Stimulated activated CD4-positive, alpha-beta T cell treated with anti-CD3 and anti-CD28 coated beads, TNF-alpha, amount 100 ng/mL, for 1 hour (primary cell): ENCODE measurements around the gene PLEKHF1.
"Not testable (repeated sequence)": the region's sequence is repeated elsewhere in the genome, so short reads cannot be mapped to it uniquely, and the experiment has no call there.

Experiments used
- DNase-seq, 3 donors: peaks; one replicate each; pipeline ENCODE4 v3.0.0-alpha.2; 2020; ENCODE audit warnings: low read depth in 3 of 3, low spot score in 1 of 3

The PLEKHF1 gene

GRCh38 chr19:29663861-29664752, 1.2 kb upstream of the PLEKHF1 start:
- no peak for DNase-seq

GRCh38 chr19:29664753-29665214, 477 bp upstream of the PLEKHF1 start:
- DNase-seq, result no peak

GRCh38 chr19:29665826-29666577, 741 bp downstream of the PLEKHF1 start:
- DNase-seq, result no peak

GRCh38 chr19:29666578-29667386, 1.5 kb downstream of the PLEKHF1 start:
- no peak for DNase-seq

- DNase-seq, result no peak
Measured at GRCh38 chr19:29667387-29667783, 2.1 kb downstream of the PLEKHF1 start.

- no peak for DNase-seq
Measured at GRCh38 chr19:29667901-29668341, 2.7 kb downstream of the PLEKHF1 start.

- DNase-seq, result no peak
Measured at GRCh38 chr19:29668746-29669609, 3.7 kb downstream of the PLEKHF1 start.

GRCh38 chr19:29670255-29670654, 5.0 kb downstream of the PLEKHF1 start:
- DNase-seq, result no peak

- DNase-seq, result not testable (repeated sequence)
Measured at GRCh38 chr19:29671026-29671392, 5.7 kb downstream of the PLEKHF1 start.

- DNase-seq, result peak; percentile 63 to 84 (median 76)
Measured at GRCh38 chr19:29671393-29672160, 6.3 kb downstream of the PLEKHF1 start.

GRCh38 chr19:29672319-29672932, 7.2 kb downstream of the PLEKHF1 start:
- DNase-seq, result no peak

GRCh38 chr19:29672933-29673336, 7.7 kb downstream of the PLEKHF1 start:
- peak; percentile 67 to 75 (median 75) for DNase-seq

GRCh38 chr19:29673451-29674371, 8.4 kb downstream of the PLEKHF1 start:
- no peak for DNase-seq

- DNase-seq, result no peak
Measured at GRCh38 chr19:29674374-29675119, 9.3 kb downstream of the PLEKHF1 start.

- DNase-seq, result no peak
Measured at GRCh38 chr19:29675120-29675649, 9.9 kb downstream of the PLEKHF1 start.

GRCh38 chr19:29675650-29676186, 10.5 kb downstream of the PLEKHF1 start:
- DNase-seq, result no peak

- DNase-seq, result no peak
Measured at GRCh38 chr19:29676586-29676985, 11.3 kb downstream of the PLEKHF1 start.
